SK-N-SH (cell line): ENCODE measurements around the gene MRPL43. TPM values are rescaled to one million over a fixed set of nuclear protein-coding genes. Genes with fewer than 3 reads are reported as not detected.

Source experiments
- CTCF ChIA-PET: fragments of 300-600, 350-600 bp; formaldehyde crosslinking; extraction: SDS; loops from one replicate; lab custom pipeline; 2021; lab: Yijun Ruan, JAX
- POLR2A ChIA-PET: fragments of 350-600 bp; sonication (Branson Sonifier 250); formaldehyde crosslinking; extraction: SDS; loops from one replicate; lab custom pipeline; 2020; ENCODE audit warnings: antibody characterized with exemption, inconsistent platforms; lab: Yijun Ruan, JAX
- DNase-seq: peaks from one replicate; pipeline ENCODE4 v3.0.0; 2012
- H2AFZ ChIP-seq: fragments of 200-600 bp; sonication (generic); 2 replicates; pipeline ENCODE4 v1.8.1; 2016; ENCODE audit warnings: antibody characterized with exemption, mild to moderate bottlenecking, low read depth
- H3F3A ChIP-seq: fragments of 200-600 bp; sonication (generic); replicated peaks from 2 replicates; pipeline ENCODE3; 2016; ENCODE audit warnings: antibody characterized with exemption, mild to moderate bottlenecking; ENCODE audit not compliant: insufficient read depth
- H3K27ac ChIP-seq, 2 experiments: fragments of 200-500 bp in 1 of 2; fragments of 200-600 bp in 1 of 2; sonication (Bioruptor generic) in 1 of 2; sonication (generic), shearing (Covaris generic) in 1 of 2; 2 replicates each; pipeline versions ENCODE4 v1.5.1 to v1.6.1; 2014 to 2016; ENCODE audit warnings: low read depth in 2 of 2, inconsistent platforms in 1 of 2, low read length in 1 of 2, mild to moderate bottlenecking in 1 of 2, mixed read lengths in 1 of 2
- H3K27me3 ChIP-seq: fragments of 200-600 bp; sonication (generic), shearing (Covaris generic); 2 replicates; pipeline ENCODE4 v1.6.1; 2016; ENCODE audit warnings: mixed run types; ENCODE audit not compliant: insufficient read depth
- H3K36me3 ChIP-seq, 2 experiments: fragments of 200-500 bp in 1 of 2; fragments of 200-600 bp in 1 of 2; sonication (Bioruptor generic) in 1 of 2; sonication (generic) in 1 of 2; replicated peaks in 1 of 2; 2 replicates each; pipeline versions ENCODE3 to v1.5.1; 2014 to 2016; ENCODE audit warnings: low read length in 1 of 2, mild to moderate bottlenecking in 1 of 2; ENCODE audit not compliant: insufficient read depth in 2 of 2, control insufficient read depth in 1 of 2
- H3K4me1 ChIP-seq, 2 experiments: fragments of 200-500 bp in 1 of 2; fragments of 200-600 bp in 1 of 2; sonication (Bioruptor generic) in 1 of 2; sonication (generic), shearing (Covaris generic) in 1 of 2; 2 replicates each; pipeline versions ENCODE4 v1.5.1 to v1.6.1; 2014 to 2016; ENCODE audit warnings: low read depth in 1 of 2, low read length in 1 of 2, mixed run types in 1 of 2; ENCODE audit not compliant: insufficient read depth in 2 of 2, control insufficient read depth in 1 of 2
- H3K4me2 ChIP-seq: fragments of 200-600 bp; sonication (generic), shearing (Covaris generic); 2 replicates; pipeline ENCODE4 v1.6.1; 2017; ENCODE audit warnings: mixed run types
- H3K4me3 ChIP-seq, 2 experiments: fragments of 200-500 bp in 1 of 2; fragments of 200-600 bp in 1 of 2; sonication (Bioruptor generic) in 1 of 2; sonication (generic), shearing (Covaris generic) in 1 of 2; 2 replicates each; pipeline versions ENCODE4 v1.5.1 to v1.8.1; 2014 to 2016; ENCODE audit warnings: low read depth in 2 of 2, inconsistent platforms in 1 of 2, low read length in 1 of 2, mild to moderate bottlenecking in 1 of 2, mixed read lengths in 1 of 2, moderate library complexity in 1 of 2
- H3K79me2 ChIP-seq: fragments of 200-600 bp; sonication (generic); 2 replicates; pipeline ENCODE4 v1.8.1; 2017; ENCODE audit warnings: mild to moderate bottlenecking; ENCODE audit not compliant: insufficient read depth
- H3K9ac ChIP-seq: fragments of 200-600 bp; sonication (generic); 2 replicates; pipeline ENCODE4 v1.6.1; 2017; ENCODE audit warnings: mixed run types
- H3K9me2 ChIP-seq: fragments of 200-600 bp; sonication (generic); 2 replicates; pipeline ENCODE4 v1.6.1; 2017; ENCODE audit warnings: mixed run types
- H3K9me3 ChIP-seq: fragments of 200-600 bp; sonication (generic); 2 replicates; pipeline ENCODE4 v1.6.1; 2017; ENCODE audit warnings: mixed run types, mild to moderate bottlenecking, moderate library complexity
- H4K20me1 ChIP-seq: fragments of 200-600 bp; sonication (generic); 2 replicates; pipeline ENCODE4 v1.6.1; 2017; ENCODE audit warnings: mild to moderate bottlenecking, mixed run types; ENCODE audit not compliant: insufficient read depth
- CHD2 ChIP-seq: fragments of 150-350 bp; IDR thresholded peaks from 2 replicates; pipeline ENCODE4 v1.6.1; 2018; ENCODE audit warnings: low read length; ENCODE audit not compliant: partially characterized antibody
- FOXJ3 ChIP-seq: sonication (generic); formaldehyde crosslinking; IDR thresholded peaks from 2 replicates; pipeline ENCODE4 v1.5.1; 2020; ENCODE audit warnings: mild to moderate bottlenecking, missing genetic modification reagents
- GABPA ChIP-seq: IDR thresholded peaks from 2 replicates; pipeline ENCODE4 v1.4.0; 2012; ENCODE audit warnings: low read depth, mild to moderate bottlenecking
- GATA2 ChIP-seq: sonication (generic); formaldehyde crosslinking; IDR thresholded peaks from 2 replicates; pipeline ENCODE4 v1.5.0; 2020; ENCODE audit warnings: mild to moderate bottlenecking, missing genetic modification reagents
- JUND ChIP-seq: IDR thresholded peaks from 2 replicates; pipeline ENCODE4 v1.4.0; 2012
- MAX ChIP-seq: IDR thresholded peaks from 2 replicates; pipeline ENCODE4 v1.4.0; 2012; ENCODE audit warnings: low read depth
- MXI1 ChIP-seq: IDR thresholded peaks from 2 replicates; pipeline ENCODE4 v1.6.1; 2012; ENCODE audit warnings: mild to moderate bottlenecking, low read depth, low read length, improper control_type of control experiment
- PBX3 ChIP-seq: IDR thresholded peaks from 2 replicates; pipeline ENCODE4; 2012
- POLR2AphosphoS5 ChIP-seq: IDR thresholded peaks from 2 replicates; pipeline ENCODE4 v1.6.1; 2012; ENCODE audit warnings: low read depth, low read length
- RAD21 ChIP-seq: IDR thresholded peaks from 2 replicates; pipeline ENCODE4 v1.6.1; 2012; ENCODE audit warnings: mild to moderate bottlenecking, low read length
- SMC3 ChIP-seq: IDR thresholded peaks from 2 replicates; pipeline ENCODE4 v1.6.1; 2012; ENCODE audit warnings: low read depth, low read length, improper control_type of control experiment
- ZBTB33 ChIP-seq: IDR thresholded peaks from 2 replicates; pipeline ENCODE4 v1.4.0; 2012; ENCODE audit warnings: low read depth, borderline replicate concordance
- WGBS: methylation state at CpG from one replicate; pipeline ENCODE4 v1.1.6; 2017; ENCODE audit warnings: low lambda C conversion rate; 5-methylcytosine and 5-hydroxymethylcytosine counted together
- polyA plus RNA-seq, 3 experiments: library from polyadenylated mRNA; depleted of rRNA; stranded (reverse); fragments of >200 nt; gene quantifications; 2 replicates each; pipeline ENCODE4 v1.2.3, GENCODE V29; 2012
- TF ChIP-seq, protein P1 (sequence below): fragments of 200-600 bp; sonication (generic); IDR thresholded peaks from 2 replicates; pipeline ENCODE4 v1.6.1; 2017; ENCODE audit warnings: antibody characterized with exemption, mild to moderate bottlenecking, moderate library complexity
- TF ChIP-seq, protein P2 (sequence below): IDR thresholded peaks from 2 replicates; pipeline ENCODE4 v1.6.1; 2012; ENCODE audit warnings: mild to moderate bottlenecking, low read depth, low read length, moderate library complexity

MRPL43 gene
- polyA plus RNA-seq, 1 of the 3 experiments (the other 2 are of a cell fraction): 208 TPM

GRCh38 chr10:101033276-101033675 lies 46.0 kb upstream of the MRPL43 start:
- Histone ChIP-seq H3K4me2 (peak overlapping the region; percentile 94), H3F3A (peaks cover 20% of the 10 kb centered on the region), H3K4me1 (peaks cover 7 to 40% of the 10 kb centered on the region in 2 experiments; a peak in 2 of 4 replicates), H4K20me1 (peaks cover 39% of the 10 kb centered on the region), H3K27ac (peak overlapping the region; percentile 98 to 99), H3K9me2 (no peaks in the 10 kb centered on the region), H3K27me3 (no peaks in the 10 kb centered on the region), H3K4me3 (peak overlapping the region; percentile 84 to 98), H3K9me3 (no peaks in the 10 kb centered on the region), H3K36me3 (peaks cover 32 to 38% of the 10 kb centered on the region in 2 experiments), H2AFZ (no peak overlapping the region), H3K79me2 (peaks cover 47% of the 10 kb centered on the region), H3K9ac (peak overlapping the region; percentile 96)
- no peak for DNase-seq
- ChIA-PET POLR2A (interaction anchor here (0.5 kb wide), 1 partner anchor 661 kb away, joined by 3 read pairs; no protein-coding TSS in a partner anchor), CTCF (interaction anchor here (1.1 to 15.0 kb wide), 4 partner anchors 8 to 145 kb away, joined by 3 to 198 read pairs (median 85); partner anchors contain the start of gene LZTS2)
- WGBS: 65% methylated on average over 3 of the region's 3 CpGs
- TF ChIP-seq RAD21 (no peak), MAX (no peak), CHD2 (no peak), POLR2AphosphoS5 (no peak), PBX3 (no peak), FOXJ3 (CRISPR knock-in tag) (no peak), ZBTB33 (no peak), GABPA (no peak), MXI1 (no peak), SMC3 (no peak), JUND (no peak), GATA2 (CRISPR knock-in tag) (no peak)
- TF ChIP-seq, protein P1, sequence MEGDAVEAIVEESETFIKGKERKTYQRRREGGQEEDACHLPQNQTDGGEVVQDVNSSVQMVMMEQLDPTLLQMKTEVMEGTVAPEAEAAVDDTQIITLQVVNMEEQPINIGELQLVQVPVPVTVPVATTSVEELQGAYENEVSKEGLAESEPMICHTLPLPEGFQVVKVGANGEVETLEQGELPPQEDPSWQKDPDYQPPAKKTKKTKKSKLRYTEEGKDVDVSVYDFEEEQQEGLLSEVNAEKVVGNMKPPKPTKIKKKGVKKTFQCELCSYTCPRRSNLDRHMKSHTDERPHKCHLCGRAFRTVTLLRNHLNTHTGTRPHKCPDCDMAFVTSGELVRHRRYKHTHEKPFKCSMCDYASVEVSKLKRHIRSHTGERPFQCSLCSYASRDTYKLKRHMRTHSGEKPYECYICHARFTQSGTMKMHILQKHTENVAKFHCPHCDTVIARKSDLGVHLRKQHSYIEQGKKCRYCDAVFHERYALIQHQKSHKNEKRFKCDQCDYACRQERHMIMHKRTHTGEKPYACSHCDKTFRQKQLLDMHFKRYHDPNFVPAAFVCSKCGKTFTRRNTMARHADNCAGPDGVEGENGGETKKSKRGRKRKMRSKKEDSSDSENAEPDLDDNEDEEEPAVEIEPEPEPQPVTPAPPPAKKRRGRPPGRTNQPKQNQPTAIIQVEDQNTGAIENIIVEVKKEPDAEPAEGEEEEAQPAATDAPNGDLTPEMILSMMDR: no peak
- TF ChIP-seq, protein P2, sequence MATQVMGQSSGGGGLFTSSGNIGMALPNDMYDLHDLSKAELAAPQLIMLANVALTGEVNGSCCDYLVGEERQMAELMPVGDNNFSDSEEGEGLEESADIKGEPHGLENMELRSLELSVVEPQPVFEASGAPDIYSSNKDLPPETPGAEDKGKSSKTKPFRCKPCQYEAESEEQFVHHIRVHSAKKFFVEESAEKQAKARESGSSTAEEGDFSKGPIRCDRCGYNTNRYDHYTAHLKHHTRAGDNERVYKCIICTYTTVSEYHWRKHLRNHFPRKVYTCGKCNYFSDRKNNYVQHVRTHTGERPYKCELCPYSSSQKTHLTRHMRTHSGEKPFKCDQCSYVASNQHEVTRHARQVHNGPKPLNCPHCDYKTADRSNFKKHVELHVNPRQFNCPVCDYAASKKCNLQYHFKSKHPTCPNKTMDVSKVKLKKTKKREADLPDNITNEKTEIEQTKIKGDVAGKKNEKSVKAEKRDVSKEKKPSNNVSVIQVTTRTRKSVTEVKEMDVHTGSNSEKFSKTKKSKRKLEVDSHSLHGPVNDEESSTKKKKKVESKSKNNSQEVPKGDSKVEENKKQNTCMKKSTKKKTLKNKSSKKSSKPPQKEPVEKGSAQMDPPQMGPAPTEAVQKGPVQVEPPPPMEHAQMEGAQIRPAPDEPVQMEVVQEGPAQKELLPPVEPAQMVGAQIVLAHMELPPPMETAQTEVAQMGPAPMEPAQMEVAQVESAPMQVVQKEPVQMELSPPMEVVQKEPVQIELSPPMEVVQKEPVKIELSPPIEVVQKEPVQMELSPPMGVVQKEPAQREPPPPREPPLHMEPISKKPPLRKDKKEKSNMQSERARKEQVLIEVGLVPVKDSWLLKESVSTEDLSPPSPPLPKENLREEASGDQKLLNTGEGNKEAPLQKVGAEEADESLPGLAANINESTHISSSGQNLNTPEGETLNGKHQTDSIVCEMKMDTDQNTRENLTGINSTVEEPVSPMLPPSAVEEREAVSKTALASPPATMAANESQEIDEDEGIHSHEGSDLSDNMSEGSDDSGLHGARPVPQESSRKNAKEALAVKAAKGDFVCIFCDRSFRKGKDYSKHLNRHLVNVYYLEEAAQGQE: no peak
